NK-92 treated with Interleukin-12 subunit alpha and Interleukin-12 subunit beta, amount 100 ng/mL, for 24 hours (cell line): ENCODE results near the gene RNF212.

ENCODE experiments used
- DNase-seq: peaks from one replicate; lab custom pipeline; 2025; lab: John Stamatoyannopoulos, UW

The RNF212 gene

GRCh38 chr4:1115528-1116293, 2.3 kb upstream of the RNF212 start:
- no peak for DNase-seq

- no peak for DNase-seq
Measured at GRCh38 chr4:1112821-1113182, 562 bp downstream of the RNF212 start.

- DNase-seq, result no peak
Measured at GRCh38 chr4:1112174-1112820, 1.1 kb downstream of the RNF212 start.

- no peak for DNase-seq
Measured at GRCh38 chr4:1111259-1111809, 2.0 kb downstream of the RNF212 start.

GRCh38 chr4:1109898-1110506, 3.4 kb downstream of the RNF212 start:
- no peak for DNase-seq

GRCh38 chr4:1109333-1109732, 4.0 kb downstream of the RNF212 start:
- DNase-seq, result no peak

GRCh38 chr4:1105662-1106061, 7.7 kb downstream of the RNF212 start:
- no peak for DNase-seq

GRCh38 chr4:1105067-1105466, 8.3 kb downstream of the RNF212 start:
- no peak for DNase-seq

- no peak for DNase-seq
Measured at GRCh38 chr4:1104647-1105046, 8.7 kb downstream of the RNF212 start.

- DNase-seq, result no peak
Measured at GRCh38 chr4:1099684-1100335, 13.6 kb downstream of the RNF212 start.

GRCh38 chr4:1099270-1099669, 14.1 kb downstream of the RNF212 start:
- DNase-seq, result no peak

GRCh38 chr4:1098311-1098925, 14.9 kb downstream of the RNF212 start:
- DNase-seq, result no peak

GRCh38 chr4:1097553-1097952, 15.8 kb downstream of the RNF212 start:
- DNase-seq, result no peak

GRCh38 chr4:1096841-1097240, 16.5 kb downstream of the RNF212 start:
- DNase-seq, result no peak

- DNase-seq, result no peak
Measured at GRCh38 chr4:1094336-1094690, 19.1 kb downstream of the RNF212 start.

- no peak for DNase-seq
Measured at GRCh38 chr4:1093391-1094335, 19.7 kb downstream of the RNF212 start.

- no peak for DNase-seq
Measured at GRCh38 chr4:1092983-1093361, 20.4 kb downstream of the RNF212 start.

GRCh38 chr4:1092026-1092982, 21.1 kb downstream of the RNF212 start:
- no peak for DNase-seq

- no peak for DNase-seq
Measured at GRCh38 chr4:1091561-1091995, 21.8 kb downstream of the RNF212 start.
